Lung microvascular endothelial cell (primary cell): Measurements from ENCODE around the gene AKAP9. TPM values are rescaled to one million over a fixed set of nuclear protein-coding genes. Genes with fewer than 3 reads are reported as not detected.
A peak's percentile ranks its signal among the peaks of the same experiment; 100 is the strongest.
"Not testable (repeated sequence)": the region's sequence is repeated elsewhere in the genome, so short reads cannot be mapped to it uniquely, and the experiment has no call there.

Experiments
- DNase-seq, 2 donors: peaks; one replicate each; pipeline versions ENCODE4 v3.0.0 to v3.0.0-alpha.2; 2010; ENCODE audit warnings: low read depth in 2 of 2
- total RNA-seq: library from RNA; depleted of rRNA; stranded (reverse); fragments of >200 nt; gene quantifications from 2 replicates; pipeline ENCODE4 v1.2.1, GENCODE V29; 2014

Gene AKAP9
- total RNA-seq, 1 donor from 2014 or later = 36.1 TPM

DNA sequence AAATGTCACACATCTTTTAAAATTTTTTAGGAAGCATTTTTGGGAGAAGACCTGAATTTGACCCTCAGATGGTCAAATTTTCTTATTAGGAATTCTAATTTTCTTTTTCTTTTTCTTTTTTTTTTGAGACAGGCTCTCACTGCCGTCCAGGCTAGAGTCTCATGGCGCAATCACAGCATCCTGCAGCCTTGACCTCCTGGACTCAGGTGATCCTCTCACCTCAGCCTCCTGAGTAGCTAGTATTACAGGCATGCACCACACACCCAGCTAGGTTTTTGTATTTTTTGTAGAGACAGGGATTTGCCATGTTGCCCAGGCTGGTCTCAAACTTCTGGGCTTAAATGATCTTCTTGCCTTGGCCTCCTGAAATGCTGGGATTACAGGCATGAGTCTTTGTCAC is 65.4 kb downstream of the AKAP9 start:
- no peak for DNase-seq

DNA sequence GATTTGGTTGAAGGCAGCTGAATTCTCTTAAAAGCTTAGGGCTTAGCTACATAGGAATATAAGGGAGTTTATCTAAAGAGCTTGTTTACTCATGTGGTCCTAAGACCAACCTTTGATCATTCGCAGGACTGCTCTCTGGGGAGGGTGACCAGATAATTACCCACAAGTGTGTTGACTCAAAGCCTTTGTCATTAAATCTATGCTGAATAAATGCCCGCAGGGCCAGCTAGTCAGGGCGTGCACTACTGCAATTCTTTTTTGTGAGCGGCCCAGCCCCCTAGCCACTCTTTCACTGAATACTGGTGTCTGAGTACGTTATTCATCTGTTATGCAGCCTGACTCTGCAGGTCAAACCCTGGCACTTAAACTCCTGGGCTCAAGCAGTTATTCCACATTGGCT is 69.6 kb downstream of the AKAP9 start:
- no peak for DNase-seq

DNA sequence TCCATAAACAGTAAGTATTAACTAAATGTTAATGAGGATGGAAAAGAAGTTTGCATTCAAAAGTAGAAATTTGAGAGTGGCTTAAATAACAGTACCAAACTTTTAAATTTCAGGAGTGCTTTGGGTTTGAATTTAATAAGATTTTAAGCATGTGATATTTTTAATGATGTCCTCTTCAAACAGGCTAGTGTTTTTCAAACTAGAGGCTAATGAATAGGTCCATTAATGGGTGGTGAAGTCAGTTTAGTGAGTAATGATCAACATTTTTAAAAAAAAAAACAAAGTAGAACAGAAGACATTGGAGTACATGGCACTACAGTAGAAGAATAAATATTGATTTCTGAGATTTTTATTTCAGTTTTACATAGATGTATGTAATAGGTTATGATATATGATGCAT is 72.9 kb downstream of the AKAP9 start:
- no peak for DNase-seq

DNA sequence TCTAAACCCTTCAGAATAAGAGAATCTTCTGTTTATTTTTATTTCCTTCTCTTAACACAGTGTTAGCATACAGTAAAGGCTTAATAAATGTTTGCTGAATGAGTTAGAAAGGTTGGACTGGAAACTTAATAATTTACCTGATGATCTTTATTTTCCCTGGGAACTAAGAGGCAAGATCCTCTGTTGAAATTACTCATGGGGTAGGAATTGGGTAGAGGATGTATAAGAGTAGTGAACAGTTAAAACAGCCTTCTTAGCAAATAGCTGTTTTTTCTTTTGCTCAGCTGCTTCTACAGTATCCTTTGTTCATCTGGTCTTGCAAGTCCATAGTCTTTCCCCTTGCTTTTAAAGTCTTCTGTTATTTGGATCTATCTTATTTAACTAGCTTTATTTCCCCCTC is 80.0 kb downstream of the AKAP9 start:
- DNase-seq = no peak

DNA sequence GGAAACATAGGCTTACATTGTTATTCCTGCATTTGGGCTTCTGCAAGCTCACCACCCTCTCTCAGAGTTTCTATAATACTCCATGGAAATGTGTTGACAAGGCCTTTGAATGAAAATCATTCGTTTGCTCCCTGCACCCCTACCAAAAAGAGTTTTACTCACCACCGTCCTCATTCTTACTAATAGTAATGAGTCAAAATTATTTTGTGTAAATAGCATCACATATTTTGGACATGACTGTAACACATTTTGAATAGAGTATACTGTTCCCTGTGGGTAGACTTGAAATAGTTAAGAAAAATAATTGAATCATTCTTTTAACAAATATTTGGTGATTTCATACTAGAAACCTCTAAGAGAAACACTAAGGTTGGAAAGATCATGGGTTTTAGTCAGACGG is 84.6 kb downstream of the AKAP9 start:
- peak in 1 of 2 donors; percentile 13 for DNase-seq

DNA sequence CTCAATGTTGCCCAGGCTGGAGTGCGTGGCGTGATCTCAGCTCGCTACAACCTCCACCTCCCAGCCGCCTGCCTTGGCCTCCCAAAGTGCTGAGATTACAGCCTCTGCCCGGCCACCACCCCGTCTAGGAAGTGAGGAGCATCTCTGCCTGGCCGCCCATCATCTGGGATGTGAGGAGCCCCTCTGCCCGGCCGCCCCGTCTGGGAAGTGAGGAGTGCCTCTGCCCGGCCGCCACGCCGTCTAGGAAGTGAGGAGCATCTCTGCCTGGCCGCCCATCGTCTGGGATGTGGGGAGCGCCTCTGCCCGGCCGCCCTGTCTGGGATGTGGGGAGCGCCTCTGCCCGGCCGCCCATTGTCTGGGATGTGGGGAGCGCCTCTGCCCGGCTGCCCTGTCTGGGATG is 86.0 kb downstream of the AKAP9 start:
- DNase-seq = not testable (repeated sequence)

DNA sequence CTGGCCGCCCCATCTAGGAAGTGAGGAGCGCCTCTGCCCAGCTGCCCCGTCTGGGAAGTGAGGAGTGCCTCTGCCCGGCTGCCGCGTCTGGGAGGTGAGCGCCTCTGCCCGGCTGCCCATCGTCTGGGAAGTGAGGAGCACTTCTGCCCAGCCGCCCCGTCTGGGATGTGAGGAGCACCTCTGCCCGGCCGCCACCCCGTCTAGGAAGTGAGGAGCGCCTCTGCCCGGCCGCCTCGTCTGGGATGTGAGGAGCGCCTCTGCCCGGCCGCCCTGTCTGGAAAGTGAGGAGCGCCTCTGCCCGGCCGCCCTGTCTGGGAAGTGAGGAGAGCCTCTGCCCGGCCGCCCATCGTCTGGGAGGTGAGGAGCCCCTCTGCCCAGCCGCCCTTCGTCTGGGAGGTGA is 86.5 kb downstream of the AKAP9 start:
- DNase-seq = not testable (repeated sequence)

DNA sequence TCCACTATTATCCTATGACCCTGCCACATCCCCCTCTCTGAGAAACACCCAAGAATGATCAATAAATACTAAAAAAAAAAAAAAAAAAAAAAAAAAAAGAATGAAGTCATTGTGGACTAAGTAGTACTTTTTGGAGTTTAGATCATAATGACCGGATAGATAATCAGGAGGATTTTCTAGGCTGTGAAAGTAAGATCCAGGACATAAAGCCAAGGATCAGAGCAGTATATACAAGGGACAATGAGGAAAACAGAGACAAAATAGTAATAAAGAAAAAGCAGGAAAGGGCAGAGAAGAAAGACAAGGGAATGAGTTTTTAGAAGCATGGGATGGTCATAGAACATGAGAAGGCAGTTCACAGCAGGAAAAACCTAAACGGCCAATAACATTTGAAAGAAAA is 87.6 kb downstream of the AKAP9 start:
- no peak for DNase-seq

DNA sequence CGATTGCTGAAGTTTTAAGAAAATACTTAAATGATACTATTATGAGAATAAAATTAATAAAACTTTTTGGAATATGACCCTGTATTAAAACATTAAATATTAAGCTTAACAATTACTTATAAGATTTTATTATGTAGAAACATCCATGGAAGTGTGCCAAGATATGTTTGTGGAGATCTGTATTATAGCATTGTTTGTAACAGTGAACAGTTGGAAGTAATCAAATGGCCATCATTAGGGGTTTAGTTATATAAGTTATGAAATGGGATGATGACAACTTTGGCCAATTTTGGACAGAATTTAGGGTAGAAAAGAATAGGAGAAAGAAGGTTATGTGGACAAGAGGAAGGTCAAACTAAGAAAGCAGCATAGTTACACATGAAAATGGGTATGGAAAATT is 88.0 kb downstream of the AKAP9 start:
- no peak for DNase-seq

DNA sequence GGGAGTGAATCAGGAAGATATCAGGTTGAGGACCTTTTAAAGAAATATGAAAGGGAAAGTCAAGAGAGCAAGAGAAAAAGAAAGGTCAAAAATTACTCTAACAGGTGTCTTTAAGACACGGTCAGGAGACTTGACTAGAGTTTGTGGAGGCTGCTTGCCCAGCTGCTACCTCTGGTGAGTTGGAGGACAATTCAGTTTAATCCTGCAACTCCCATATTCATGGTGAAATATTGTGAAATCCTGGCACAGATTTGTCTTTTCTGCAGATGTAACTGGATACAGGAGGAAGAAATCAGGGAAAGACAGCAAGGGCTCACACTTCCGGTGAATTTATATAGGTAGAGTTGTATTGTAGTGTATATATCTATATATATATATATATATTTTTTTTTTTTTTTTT is 93.5 kb downstream of the AKAP9 start:
- no peak for DNase-seq

DNA sequence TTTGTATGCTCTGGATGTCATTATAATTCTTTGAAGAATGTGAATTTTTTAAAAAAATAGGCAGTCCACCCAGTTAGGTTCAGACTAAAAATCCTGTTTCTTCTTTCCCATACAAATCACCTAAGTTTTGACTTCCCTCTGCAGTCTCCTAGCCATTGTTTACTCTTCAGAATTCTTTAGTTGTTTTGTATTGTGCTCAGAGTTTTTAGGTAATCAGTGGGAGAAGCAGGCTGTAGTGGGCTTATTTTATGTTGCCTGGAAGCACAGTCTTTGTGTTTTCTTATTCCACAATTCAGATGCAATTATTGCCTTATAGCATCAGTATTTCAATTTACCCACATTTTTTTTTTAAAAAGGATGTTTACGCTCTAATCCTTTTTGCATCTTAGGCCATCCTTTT is 94.9 kb downstream of the AKAP9 start:
- DNase-seq = no peak

DNA sequence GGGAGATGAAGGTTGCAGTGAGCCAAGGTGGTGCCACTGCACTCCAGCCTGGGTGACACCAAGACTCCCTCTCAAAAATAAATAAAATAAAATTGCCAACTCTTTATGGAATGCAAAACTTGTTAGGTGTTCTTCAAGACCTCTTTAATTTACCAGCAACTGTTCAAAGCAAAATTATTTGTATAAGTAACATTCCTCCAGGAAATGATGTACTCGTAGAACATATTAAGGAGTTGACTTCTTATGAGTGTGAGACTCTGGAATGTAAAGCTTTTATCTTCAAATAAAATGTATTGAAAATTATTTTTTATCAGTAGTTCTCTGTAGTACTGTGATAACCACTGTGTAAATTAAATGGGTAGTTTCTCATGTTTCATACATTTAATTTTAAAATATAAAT is 99.2 kb downstream of the AKAP9 start:
- no peak for DNase-seq

DNA sequence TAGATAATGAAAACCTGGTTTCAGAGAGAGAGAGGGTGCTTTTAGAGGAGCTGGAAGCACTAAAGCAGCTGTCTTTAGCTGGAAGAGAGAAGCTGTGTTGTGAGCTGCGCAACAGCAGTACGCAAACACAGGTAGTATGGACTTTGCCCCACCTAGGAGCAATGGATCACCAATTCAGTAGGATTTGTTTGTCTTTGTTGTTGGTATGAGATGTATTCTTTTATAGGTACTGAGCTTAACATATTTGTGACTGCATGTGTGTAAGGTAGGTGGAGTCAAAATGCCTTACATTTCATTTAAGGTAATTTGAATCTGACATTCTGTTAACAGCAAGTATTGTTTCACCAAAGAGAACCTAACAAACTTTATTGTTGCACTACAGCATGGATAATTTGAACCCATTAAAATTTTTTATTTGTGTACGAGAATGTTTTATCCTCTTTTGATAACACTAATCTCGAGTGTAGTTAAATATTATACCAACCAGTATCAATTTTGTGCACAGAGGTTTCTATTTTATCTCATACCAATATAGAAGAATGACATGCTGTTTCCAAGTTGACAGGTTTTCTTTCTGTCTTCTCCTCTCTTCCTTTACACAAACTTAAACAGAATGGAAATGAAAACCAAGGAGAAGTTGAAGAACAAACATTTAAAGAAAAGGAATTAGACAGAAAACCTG is 101.5 kb downstream of the AKAP9 start:
- DNase-seq = no peak

DNA sequence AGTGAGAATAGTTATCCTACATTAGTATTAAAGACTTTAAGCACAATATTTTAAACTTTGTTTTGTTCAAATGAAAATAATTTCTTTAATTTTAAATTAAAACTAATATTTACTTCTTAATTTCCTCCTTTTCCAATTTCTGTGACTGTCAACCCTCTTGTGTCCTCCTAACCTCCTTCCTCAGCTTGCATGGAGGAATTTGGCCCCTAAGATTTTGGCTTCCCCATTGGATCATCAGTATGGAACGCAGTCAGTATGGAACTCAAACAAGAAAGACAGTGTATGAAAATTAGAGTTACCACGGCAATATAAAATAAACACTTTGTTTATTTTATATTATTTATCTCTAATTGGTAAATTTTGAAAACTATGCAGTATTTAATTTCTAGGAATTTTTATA is 102.4 kb downstream of the AKAP9 start:
- DNase-seq = no peak

DNA sequence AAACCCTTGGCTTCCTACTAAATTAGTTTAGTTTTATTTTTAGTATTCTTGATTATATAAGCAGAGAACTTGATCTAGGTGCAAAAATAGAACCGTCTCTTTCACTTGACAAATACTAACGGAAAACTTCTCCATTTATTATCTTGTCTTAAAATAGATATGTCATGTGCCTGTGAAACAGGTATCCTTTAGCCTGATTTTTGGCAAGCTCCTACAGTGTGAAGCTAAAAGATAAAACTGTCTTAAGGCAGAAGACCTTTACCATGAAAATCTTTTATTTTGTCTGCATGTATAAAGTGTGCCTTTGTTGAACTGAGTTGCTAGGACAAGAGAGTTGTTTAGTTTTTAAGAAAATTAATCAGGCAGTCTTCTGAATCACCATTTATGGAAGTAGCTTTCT is 103.0 kb downstream of the AKAP9 start:
- no peak for DNase-seq

DNA sequence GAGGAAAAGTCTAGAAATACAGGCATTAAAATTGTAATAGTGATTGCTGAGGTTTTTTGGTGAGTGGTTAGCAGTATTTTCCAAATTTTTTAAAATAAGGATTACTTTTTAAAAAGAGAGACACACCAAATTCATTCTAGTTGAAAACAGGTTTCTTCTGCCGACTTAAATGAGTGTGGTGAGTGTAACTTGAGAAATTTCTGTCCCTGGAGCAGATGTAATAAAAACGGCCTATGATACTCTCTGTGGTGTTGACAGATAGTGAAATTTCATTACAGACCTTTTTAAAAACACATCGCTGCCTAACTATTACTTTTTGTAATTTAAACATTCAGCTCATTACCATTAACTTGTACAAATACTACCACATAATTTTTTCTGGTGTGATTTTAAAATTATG is 103.5 kb downstream of the AKAP9 start:
- no peak for DNase-seq

DNA sequence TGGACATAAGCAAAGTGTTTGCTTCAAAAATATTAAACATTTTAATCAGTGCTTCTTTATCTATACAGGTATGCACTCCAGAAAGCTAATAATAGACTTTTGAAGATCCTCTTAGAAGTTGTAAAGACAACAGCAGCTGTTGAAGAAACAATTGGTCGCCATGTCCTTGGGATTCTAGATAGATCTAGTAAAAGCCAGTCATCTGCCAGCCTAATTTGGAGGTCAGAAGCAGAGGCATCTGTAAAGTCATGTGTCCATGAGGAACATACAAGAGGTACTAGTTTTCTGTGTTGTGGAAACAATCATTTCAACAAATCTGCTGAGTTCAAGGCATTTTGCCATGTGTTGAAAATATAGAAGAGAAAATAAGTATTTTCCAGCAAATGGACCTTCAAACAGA is 104.3 kb downstream of the AKAP9 start:
- DNase-seq = no peak

DNA sequence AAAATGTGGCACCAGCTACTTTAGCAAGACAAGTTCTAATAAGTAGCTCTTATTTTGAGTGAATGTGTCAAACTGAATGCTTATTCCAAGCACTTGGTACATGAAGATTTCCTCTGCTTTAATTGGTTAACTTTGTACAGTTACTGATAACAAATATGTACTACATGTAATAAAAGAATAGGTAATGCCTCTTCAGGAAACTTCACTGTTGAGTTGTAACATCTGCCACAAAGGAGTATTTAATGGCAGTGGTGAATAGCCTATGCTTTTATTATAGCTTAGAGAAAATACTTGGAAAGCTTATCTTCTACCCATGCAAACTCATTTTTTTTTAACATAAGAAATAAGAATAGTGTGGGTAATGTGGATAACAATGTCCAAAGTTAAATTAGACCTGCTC is 111.0 kb downstream of the AKAP9 start:
- no peak for DNase-seq

DNA sequence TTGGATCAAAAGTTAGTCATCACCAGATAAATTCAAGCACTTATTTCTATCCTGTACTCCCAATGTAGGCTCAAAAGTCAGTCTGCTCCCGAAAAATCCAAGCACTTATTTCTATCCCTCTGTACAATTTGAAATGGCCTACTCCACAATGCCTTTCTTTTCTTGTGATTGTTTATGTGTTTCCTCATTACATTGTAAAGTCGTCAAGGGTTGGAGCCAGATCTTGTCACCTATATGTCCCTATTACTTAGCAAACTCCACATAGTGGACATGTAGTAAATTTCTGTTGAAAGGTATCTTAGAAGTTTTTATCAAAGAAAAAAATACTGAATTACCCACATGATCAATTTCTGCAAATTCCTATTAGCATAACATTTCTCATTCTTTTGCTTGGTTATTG is 111.5 kb downstream of the AKAP9 start:
- DNase-seq = no peak

DNA sequence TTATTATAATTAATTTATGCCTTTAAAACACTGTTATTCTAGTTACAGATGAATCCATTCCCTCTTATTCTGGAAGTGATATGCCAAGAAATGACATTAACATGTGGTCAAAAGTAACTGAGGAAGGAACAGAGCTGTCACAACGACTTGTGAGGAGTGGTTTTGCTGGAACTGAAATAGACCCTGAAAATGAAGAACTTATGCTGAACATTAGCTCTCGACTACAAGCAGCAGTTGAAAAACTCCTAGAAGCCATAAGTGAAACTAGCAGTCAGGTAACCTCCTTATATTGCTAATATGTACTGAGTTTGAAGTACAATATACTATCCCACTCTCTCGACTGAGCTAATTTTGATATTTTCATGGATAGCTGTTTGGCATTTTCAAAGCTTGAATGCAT is 112.0 kb downstream of the AKAP9 start:
- DNase-seq = no peak

DNA sequence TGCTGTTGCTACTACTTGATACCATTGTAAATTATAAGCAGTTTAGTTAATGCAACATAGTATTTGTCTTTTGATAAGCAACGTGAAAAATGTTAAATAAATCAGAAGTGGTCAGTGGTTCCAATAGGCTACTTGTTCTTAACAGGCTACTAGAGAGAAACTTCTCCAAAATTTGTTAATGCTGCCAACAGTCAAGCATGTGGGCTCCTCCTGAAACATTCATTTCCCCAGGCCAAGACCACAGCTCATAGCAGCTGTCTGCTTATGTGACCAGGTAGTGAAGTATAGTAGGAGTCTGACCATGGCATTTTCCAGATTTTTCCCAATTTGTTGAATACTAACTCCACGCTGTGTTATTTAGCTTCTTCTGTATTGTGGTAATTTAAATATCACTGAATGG is 112.7 kb downstream of the AKAP9 start:
- no peak for DNase-seq

DNA sequence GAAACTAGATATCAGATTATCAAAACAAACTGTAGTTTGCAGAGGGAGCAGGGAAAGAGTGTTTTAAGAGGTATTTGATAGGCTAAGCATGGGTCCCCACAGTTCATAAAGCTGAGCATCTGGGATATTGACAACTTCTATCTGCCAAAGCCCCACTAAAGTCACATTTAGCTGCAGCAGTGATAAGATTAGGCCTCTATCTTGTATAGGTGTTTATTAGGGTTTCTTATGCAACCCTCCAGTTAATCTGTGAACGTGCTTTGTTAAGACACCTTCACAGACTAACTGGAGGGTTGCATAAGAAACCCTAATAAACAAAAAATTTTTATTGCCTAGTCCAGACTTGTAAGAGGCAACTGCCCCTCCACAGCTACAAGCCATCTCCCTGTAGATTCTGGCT is 115.6 kb downstream of the AKAP9 start:
- no peak for DNase-seq

DNA sequence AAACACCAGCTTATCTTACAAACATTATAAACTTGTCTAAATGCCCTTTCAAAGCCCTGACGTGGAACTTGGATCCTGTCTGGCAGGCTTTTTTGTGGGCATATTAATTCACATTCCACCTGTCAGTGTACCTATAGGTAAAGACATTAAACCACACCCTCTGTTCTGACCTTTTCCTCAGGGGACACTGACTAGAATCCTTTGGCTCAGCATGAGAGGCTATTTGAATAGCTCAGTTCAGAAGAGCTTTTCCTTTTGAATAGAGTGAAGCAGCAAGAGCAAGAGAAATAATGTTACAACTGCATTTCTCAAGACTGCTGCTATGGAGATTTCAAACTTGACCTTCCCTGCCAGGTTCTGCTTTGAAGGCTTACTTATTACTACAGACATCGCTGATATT is 116.7 kb downstream of the AKAP9 start:
- DNase-seq = no peak

DNA sequence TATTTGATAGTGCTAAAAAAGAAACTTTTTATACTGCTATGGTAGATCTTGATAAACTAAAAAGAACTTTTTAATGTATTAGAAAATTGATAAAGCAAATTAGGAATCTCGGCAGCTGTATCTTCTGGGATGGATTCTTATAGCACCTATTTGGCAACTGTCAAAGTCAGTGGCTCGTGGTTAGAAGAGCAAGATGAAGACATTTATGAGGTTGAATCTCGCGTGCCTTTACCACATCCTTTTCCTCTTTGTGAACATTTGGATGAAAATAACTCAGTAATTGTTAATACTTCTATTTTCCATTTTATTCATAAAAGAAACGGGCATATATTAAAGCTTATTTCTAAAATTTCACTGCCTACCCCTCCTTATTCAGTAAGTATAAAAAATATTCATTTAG is 117.4 kb downstream of the AKAP9 start:
- no peak for DNase-seq
